GM12891 (cell line): Measurements from ENCODE around the gene SSH2.

Experiments used
- POLR2A ChIP-seq: IDR thresholded peaks from 2 replicates; pipeline ENCODE4 v1.6.1; 2011; ENCODE audit warnings: low read depth, low read length, control low read depth
- POLR2AphosphoS5 ChIP-seq: IDR thresholded peaks from 2 replicates; pipeline ENCODE4 v1.6.1; 2011; ENCODE audit warnings: low read depth, low read length, control low read depth

- TF ChIP-seq POLR2A (no peak), POLR2AphosphoS5 (no peak)
Measured at GRCh38 chr17:29880031-29880430, 50.0 kb downstream of the SSH2 start.
